WERI-Rb-1 (cell line): Measurements from ENCODE around the gene CDX4.

Experiments
- DNase-seq: peaks from one replicate; pipeline ENCODE4 v3.0.0-alpha.2; 2020
- H3K27ac ChIP-seq: fragments of 250-450 bp; sonication (Bioruptor Pico); 2 replicates; pipeline ENCODE4 v1.5.1; 2020; ENCODE audit warnings: mild to moderate bottlenecking, moderate library complexity
- H3K27me3 ChIP-seq: fragments of 250-450 bp; sonication (Bioruptor Pico); 2 replicates; pipeline ENCODE4 v1.5.1; 2021; ENCODE audit warnings: mild to moderate bottlenecking, low read depth, moderate library complexity; ENCODE audit not compliant: insufficient read depth, severe bottlenecking
- H3K36me3 ChIP-seq: fragments of 250-450 bp; sonication (Bioruptor Pico); 2 replicates; pipeline ENCODE4 v1.5.1; 2020; ENCODE audit warnings: mild to moderate bottlenecking, moderate library complexity
- H3K4me3 ChIP-seq: 2 replicates; pipeline ENCODE4 v1.5.1; 2011; ENCODE audit warnings: low read depth, mild to moderate bottlenecking, control low read depth, low read length
- H3K9me3 ChIP-seq: fragments of 250-450 bp; sonication (Bioruptor Pico); 2 replicates; pipeline ENCODE4 v1.5.1; 2021; ENCODE audit warnings: mild to moderate bottlenecking, moderate library complexity; ENCODE audit not compliant: severe bottlenecking
- TF ChIP-seq, protein P1 (sequence below): IDR thresholded peaks from 2 replicates; pipeline ENCODE4 v1.5.1; 2011; ENCODE audit warnings: low read depth, mild to moderate bottlenecking, control low read depth, inconsistent platforms, low read length

CDX4 gene

DNA sequence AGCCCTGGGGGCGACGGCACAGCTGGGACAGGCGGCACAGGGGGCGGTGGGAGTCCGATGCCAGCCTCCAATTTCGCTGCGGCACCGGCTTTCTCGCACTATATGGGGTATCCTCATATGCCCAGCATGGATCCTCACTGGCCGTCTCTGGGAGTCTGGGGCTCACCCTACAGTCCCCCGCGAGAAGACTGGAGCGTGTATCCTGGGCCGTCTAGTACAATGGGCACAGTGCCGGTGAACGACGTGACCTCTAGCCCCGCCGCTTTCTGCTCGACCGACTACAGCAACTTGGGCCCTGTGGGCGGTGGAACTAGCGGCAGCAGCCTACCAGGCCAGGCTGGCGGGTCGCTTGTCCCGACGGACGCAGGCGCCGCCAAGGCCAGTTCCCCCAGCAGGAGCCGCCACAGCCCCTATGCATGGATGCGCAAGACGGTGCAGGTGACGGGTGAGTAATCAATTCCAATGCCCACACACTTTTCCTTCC, 500 bp downstream of the CDX4 start:
- Histone ChIP-seq H3K27me3 (peaks cover 44% of the 10 kb centered on the region), H3K27ac (no peak overlapping the region), H3K9me3 (no peaks in the 10 kb centered on the region), H3K4me3 (no peak overlapping the region), H3K36me3 (no peaks in the 10 kb centered on the region)
- TF ChIP-seq, protein P1, sequence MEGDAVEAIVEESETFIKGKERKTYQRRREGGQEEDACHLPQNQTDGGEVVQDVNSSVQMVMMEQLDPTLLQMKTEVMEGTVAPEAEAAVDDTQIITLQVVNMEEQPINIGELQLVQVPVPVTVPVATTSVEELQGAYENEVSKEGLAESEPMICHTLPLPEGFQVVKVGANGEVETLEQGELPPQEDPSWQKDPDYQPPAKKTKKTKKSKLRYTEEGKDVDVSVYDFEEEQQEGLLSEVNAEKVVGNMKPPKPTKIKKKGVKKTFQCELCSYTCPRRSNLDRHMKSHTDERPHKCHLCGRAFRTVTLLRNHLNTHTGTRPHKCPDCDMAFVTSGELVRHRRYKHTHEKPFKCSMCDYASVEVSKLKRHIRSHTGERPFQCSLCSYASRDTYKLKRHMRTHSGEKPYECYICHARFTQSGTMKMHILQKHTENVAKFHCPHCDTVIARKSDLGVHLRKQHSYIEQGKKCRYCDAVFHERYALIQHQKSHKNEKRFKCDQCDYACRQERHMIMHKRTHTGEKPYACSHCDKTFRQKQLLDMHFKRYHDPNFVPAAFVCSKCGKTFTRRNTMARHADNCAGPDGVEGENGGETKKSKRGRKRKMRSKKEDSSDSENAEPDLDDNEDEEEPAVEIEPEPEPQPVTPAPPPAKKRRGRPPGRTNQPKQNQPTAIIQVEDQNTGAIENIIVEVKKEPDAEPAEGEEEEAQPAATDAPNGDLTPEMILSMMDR = no peak
- DNase-seq = no peak

DNA sequence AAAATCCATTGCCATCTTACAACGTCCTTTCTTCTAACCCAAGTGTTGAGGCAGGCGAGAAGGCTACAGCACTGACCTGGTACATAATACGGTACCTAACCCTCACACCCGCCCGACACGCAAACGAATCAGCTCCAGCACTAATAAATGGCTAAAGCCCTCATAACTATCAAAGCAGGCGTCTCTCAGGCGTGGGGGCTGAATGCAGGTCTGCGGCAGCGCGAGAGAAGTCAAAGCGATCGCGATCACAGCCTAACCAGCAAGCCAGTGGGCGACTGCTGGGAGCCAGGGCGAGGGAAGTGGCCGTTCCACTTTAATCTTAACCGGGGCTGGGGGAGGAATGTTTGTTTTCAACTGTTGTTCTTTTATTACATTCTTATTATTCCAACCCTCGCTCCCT, 1.5 kb downstream of the CDX4 start:
- TF ChIP-seq, protein P1 = no peak
- no peak overlapping the region for H3K27ac ChIP-seq
- no peak overlapping the region for H3K4me3 ChIP-seq
- no peak for DNase-seq
- H3K27me3 ChIP-seq = peaks cover 50% of the 10 kb centered on the region
- no peaks in the 10 kb centered on the region for H3K36me3 ChIP-seq
- no peaks in the 10 kb centered on the region for H3K9me3 ChIP-seq

DNA sequence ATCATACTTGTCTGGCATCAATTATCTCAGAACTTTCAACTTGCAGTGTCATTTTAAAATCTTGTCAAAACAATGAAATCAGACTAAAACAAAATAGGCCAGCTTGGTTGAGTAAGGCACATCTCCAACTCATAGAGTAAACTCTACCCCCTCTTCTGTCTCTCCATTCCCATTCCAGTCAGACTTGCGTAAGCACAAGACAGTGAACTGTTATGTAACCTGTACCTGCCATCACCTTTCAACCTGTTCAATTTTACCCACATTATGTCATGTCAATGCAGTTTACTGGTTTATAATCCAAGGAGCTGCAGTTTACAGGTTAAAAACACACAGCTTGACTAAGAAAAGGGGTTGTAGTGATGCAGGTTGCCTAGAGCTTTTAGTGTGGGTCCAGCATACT, 8.3 kb downstream of the CDX4 start:
- no peak for DNase-seq
- no peak overlapping the region for H3K4me3 ChIP-seq
- no peak overlapping the region for H3K27ac ChIP-seq
- no peaks in the 10 kb centered on the region for H3K36me3 ChIP-seq
- TF ChIP-seq, protein P1 = no peak
- H3K9me3 ChIP-seq = no peaks in the 10 kb centered on the region
- H3K27me3 ChIP-seq = peaks cover 44% of the 10 kb centered on the region

DNA sequence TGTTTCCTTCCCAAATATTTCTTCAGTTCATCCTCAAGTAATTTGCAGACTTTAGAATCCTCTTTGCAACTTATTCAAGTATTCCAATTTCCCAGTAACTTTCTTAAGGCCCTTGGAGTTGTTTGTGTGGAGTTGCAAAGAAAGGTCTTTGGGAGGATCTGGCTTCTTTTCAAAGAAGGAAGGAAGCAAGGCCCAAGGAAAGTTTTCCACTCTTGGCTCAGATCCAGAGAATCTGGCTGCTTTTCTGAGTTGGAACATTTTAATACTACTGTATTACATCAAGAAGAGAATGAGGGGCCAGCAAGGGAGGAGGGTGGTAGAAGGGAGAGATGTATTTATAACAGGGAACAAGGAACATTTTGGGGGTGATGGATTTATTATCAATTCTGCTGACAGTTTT, 10.5 kb downstream of the CDX4 start:
- DNase-seq = no peak
- Histone ChIP-seq H3K9me3 (no peaks in the 10 kb centered on the region), H3K4me3 (no peak overlapping the region), H3K27ac (no peak overlapping the region), H3K27me3 (peaks cover 46% of the 10 kb centered on the region), H3K36me3 (no peaks in the 10 kb centered on the region)
- TF ChIP-seq, protein P1 = no peak

DNA sequence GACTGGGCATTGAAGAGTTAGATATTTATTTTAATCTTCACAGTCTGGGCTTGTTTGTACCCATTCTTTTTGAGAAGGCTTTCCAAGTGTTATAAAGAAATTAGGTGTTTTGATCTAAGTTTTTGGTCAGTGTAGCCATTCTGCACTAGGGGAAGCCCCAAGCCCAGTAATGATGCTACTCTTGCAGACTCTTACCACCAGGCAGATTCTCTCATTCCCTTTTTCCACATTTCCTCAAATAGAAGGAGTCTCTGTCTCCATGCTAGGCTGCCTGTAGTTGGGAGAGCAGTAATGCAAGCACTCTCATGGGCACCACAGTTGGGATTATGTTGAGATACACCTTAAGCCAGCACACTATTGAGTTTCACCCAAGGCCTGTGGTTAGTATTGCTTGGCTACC, 21.5 kb downstream of the CDX4 start:
- H3K27ac ChIP-seq = no peak overlapping the region
- H3K36me3 ChIP-seq = no peaks in the 10 kb centered on the region
- TF ChIP-seq, protein P1 = no peak
- H3K27me3 ChIP-seq = peaks cover 22% of the 10 kb centered on the region
- DNase-seq = no peak
- no peak overlapping the region for H3K4me3 ChIP-seq
- no peaks in the 10 kb centered on the region for H3K9me3 ChIP-seq

DNA sequence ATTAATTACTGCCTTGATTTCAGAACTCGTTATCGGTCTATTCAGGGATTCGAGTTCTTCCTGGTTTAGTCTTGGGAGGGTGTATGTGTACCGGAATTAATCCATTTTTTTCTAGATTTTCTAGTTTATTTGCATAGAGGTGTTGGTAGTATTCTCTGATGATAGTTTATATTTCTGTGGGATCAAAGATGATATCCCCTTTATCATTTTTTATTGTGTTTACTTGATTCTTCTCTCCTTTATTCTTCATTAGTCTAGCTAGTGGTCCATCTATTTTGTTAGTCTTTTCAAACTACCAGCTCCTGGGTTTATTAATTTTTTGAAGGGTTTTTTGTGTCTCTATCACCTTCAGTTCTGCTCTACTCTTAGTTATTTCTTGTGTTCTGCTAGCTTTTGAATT, 32.1 kb downstream of the CDX4 start:
- Histone ChIP-seq H3K27me3 (peaks cover 16% of the 10 kb centered on the region), H3K9me3 (no peaks in the 10 kb centered on the region), H3K4me3 (no peak overlapping the region), H3K27ac (no peak overlapping the region), H3K36me3 (no peaks in the 10 kb centered on the region)
- no peak for DNase-seq
- TF ChIP-seq, protein P1 = no peak
